Testis (tissue), 3 donors: ENCODE data around the gene EHD4. TPM values are rescaled to one million over a fixed set of nuclear protein-coding genes. Genes with fewer than 3 reads are reported as not detected.
A peak's percentile ranks its signal among the peaks of the same experiment; 100 is the strongest.

Experiments used
- DNase-seq: peaks from one replicate; pipeline ENCODE4 v3.0.0-alpha.2; 2019
- H3K27ac ChIP-seq, 2 donors: fragments of 200-600 bp; sonication (generic); one replicate each; pipeline ENCODE4 v1.5.1; 2019
- H3K27me3 ChIP-seq: fragments of 200-600 bp; sonication (generic); one replicate; pipeline ENCODE4 v1.5.1; 2019
- H3K36me3 ChIP-seq: fragments of 200-600 bp; sonication (generic); one replicate; pipeline ENCODE4 v1.5.1; 2017; ENCODE audit warnings: low read depth; ENCODE audit errors: missing control alignments
- H3K4me1 ChIP-seq: fragments of 200-600 bp; sonication (generic); one replicate; pipeline ENCODE4 v1.5.1; 2019
- H3K4me3 ChIP-seq, 2 donors: fragments of 200-600 bp; sonication (generic); one replicate each; pipeline ENCODE4 v1.5.1; 2017 to 2019
- H3K9me3 ChIP-seq: fragments of 200-600 bp; sonication (generic); one replicate; pipeline ENCODE4 v1.5.1; 2017
- CTCF ChIP-seq, 3 experiments: fragments of 450-650 bp in 2 of 3; fragments of 200-600 bp in 1 of 3; sonication (generic) in 1 of 3; IDR thresholded peaks; one replicate each; pipeline ENCODE4 v1.5.1; 2016 to 2019; ENCODE audit warnings: antibody characterized with exemption in 3 of 3, mild to moderate bottlenecking in 2 of 3, moderate library complexity in 1 of 3
- POLR2A ChIP-seq: fragments of 450-650 bp; IDR thresholded peaks from one replicate; pipeline ENCODE4 v1.6.1; 2017; ENCODE audit warnings: antibody characterized with exemption, mild to moderate bottlenecking, moderate library complexity
- WGBS, 2 donors: methylation state at CpG; one replicate each; pipeline ENCODE4 v1.1.5; 2018; 5-methylcytosine and 5-hydroxymethylcytosine counted together
- intact Hi-C: fragments of 100-400 bp; cut with DNase I; formaldehyde crosslinking; loops from one replicate; pipeline ENCODE4 v1.15.1; 2023; ENCODE audit warnings: low total_unique reads
- polyA plus RNA-seq: library from polyadenylated mRNA; stranded (reverse); fragments of 350-450 nt; fragmentation: Illumina TruSeq; extraction: RNeasy Lipid Tissue Mini Kit (QIAGEN cat#74804); gene quantifications from one replicate; pipeline ENCODE4 v1.2.3, GENCODE V29; 2014; ENCODE audit warnings: low read depth, low replicate concordance; ENCODE audit not compliant: insufficient read depth
- total RNA-seq, 2 donors: library from RNA; depleted of rRNA; stranded (reverse); fragments of >200 nt; gene quantifications; one replicate each; pipeline ENCODE4 v1.2.3, GENCODE V29; 2016

The EHD4 gene
- total and polyA plus RNA-seq, 3 donors from 2014 or later: 8.0 to 10.2 (median 9.4) TPM

GRCh38 chr15:41940441-41940857 lies 31.9 kb downstream of the EHD4 start:
- TF ChIP-seq POLR2A: no peak
- TF ChIP-seq CTCF (IDR thresholded peaks at IDR 0.05): no peak
- intact Hi-C loops: no loop called here
- 91 to 94% methylated on average over 13 of the region's 13 CpGs for WGBS, 2 donors
- Histone ChIP-seq H3K4me1 (peaks cover 10% of the 10 kb centered on the region), H3K27ac (no peak overlapping the region), H3K36me3 (no peaks in the 10 kb centered on the region), H3K4me3 (no peak overlapping the region), H3K27me3 (no peaks in the 10 kb centered on the region), H3K9me3 (no peaks in the 10 kb centered on the region)
- DNase-seq: no peak

GRCh38 chr15:41939986-41940385 lies 32.4 kb downstream of the EHD4 start:
- H3K27ac ChIP-seq: no peak overlapping the region
- intact Hi-C loops: no loop called here
- TF ChIP-seq CTCF (IDR thresholded peaks at IDR 0.05): no peak
- no peak for TF ChIP-seq POLR2A
- no peak for DNase-seq
- H3K36me3 ChIP-seq: no peaks in the 10 kb centered on the region
- H3K4me3 ChIP-seq: no peak overlapping the region
- H3K4me1 ChIP-seq: peaks cover 10% of the 10 kb centered on the region
- 92% methylated on average over 9 of the region's 9 CpGs for WGBS, 2 donors
- H3K27me3 ChIP-seq: no peaks in the 10 kb centered on the region
- no peaks in the 10 kb centered on the region for H3K9me3 ChIP-seq

- Histone ChIP-seq H3K27ac (no peak overlapping the region), H3K36me3 (no peaks in the 10 kb centered on the region), H3K27me3 (no peaks in the 10 kb centered on the region), H3K4me1 (no peaks in the 10 kb centered on the region), H3K9me3 (no peaks in the 10 kb centered on the region), H3K4me3 (no peak overlapping the region)
- no peak for DNase-seq
- TF ChIP-seq POLR2A (no peak), CTCF (IDR thresholded peaks at IDR 0.05) (no peak)
- intact Hi-C loops: no loop called here
- WGBS, 2 donors: 61 to 71% methylated on average over 4 of the region's 4 CpGs
Measured at GRCh38 chr15:41937568-41937923, 34.8 kb downstream of the EHD4 start.

DNA sequence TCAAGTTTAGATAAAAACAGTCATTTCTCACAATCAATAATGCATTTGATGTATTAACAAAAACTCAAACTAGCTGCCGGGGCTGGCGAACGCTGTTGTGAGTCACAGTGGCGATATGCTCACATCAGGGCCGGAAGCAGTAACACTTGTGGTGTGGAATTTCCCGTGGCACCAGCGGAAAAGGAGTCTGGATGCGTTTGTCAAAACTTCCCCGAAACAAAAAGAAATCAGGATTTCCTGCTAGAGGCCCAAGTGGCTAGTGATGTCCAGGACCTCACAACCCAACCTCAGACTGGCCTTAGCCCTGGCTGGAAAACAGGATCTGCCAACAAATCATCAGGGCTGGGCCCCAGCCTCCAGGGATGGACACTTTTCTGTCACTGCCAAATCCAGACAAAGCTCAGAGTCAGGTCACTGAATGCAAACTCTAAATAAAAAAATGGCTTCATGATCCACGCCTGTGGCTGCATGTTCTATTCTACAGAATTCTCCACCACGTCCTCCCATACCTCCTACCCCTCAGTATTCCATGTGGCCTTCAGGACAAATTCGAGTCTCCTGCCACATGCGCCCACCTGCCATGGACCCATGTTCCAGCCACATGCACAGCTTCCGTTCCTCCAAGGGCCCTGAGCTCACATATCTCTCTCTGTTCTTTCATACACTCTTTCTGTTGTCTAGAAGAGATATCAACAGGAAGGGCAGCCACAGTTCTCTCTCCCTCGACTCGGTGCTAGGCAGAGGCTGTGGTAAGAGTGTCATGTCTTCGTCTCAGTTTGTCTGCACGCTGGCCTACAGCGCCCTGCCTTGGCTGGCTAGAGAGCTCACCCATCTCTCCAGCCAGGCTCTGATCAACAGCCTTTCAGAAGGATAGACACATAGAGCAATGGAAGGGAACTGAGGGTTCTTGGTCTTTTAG lies 35.4 kb downstream of the EHD4 start:
- intact Hi-C loops: no loop called here
- Histone ChIP-seq H3K4me1 (no peaks in the 10 kb centered on the region), H3K27ac (no peak overlapping the region), H3K27me3 (no peaks in the 10 kb centered on the region), H3K9me3 (no peaks in the 10 kb centered on the region), H3K4me3 (no peak overlapping the region), H3K36me3 (no peaks in the 10 kb centered on the region)
- 76 to 77% methylated on average over 19 of the region's 19 CpGs for WGBS, 2 donors
- TF ChIP-seq CTCF (IDR thresholded peaks at IDR 0.05) (no peak), POLR2A (no peak)
- no peak for DNase-seq

DNA sequence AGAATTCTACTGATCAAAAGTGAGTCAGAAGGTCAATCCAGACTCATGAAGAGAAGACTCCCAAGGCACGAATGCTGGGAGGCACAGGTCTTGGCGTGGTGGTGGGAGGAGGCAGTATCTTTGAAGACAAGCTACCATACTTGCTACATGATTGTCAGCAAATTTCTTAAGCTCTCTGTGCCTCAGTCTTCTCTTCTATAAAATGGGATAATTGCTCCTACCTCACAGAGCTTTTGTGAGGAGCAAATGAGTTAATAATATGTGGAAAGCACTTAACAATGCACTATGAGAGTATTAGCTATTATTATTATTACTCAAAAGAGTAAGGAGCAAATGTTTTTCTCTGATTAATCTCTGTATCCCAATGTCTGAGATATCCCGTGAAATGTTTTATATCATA lies 36.2 kb downstream of the EHD4 start:
- H3K4me1 ChIP-seq: no peaks in the 10 kb centered on the region
- 90 to 97% methylated on average over 3 of the region's 3 CpGs for WGBS, 2 donors
- peak overlapping the region in 1 of 2 donors; percentile 19 for H3K27ac ChIP-seq

More for the DNA sequence above, 36.2 kb downstream of the EHD4 start:
- intact Hi-C loops: no loop called here
- no peaks in the 10 kb centered on the region for H3K27me3 ChIP-seq
- no peak for DNase-seq
- H3K36me3 ChIP-seq: no peaks in the 10 kb centered on the region
- no peaks in the 10 kb centered on the region for H3K9me3 ChIP-seq
- TF ChIP-seq CTCF (IDR thresholded peaks at IDR 0.05): no peak
- no peak for TF ChIP-seq POLR2A
- no peak overlapping the region for H3K4me3 ChIP-seq
